Measurements from ENCODE around the gene OTOP2. TPM values are rescaled to one million over a fixed set of nuclear protein-coding genes. Genes with fewer than 3 reads are reported as not detected.

Gene OTOP2
- total and polyA plus RNA-seq, 9 of the 15 experiments (the other 6 are each of a cell fraction or from before 2014, with no cell fraction given): 0.04 to 0.36 (median 0.14) TPM; not detected in 1

GRCh38 chr17:74922694-74923537, 1.2 kb upstream of the OTOP2 start, which contains the start of gene USH1G:
TSS of gene USH1G (minus strand) at chr17:74923255. CDS start at chr17:74923073, 182 bp downstream.
- ATAC-seq (peak; percentile 80), FAIRE-seq (no peak), DNase-seq (ENCODE audit: extremely low read depth in 1 of 4, low spot score in 3 of 4) (peak; percentile 66 to 91 (median 89))
- no peaks in the 10 kb centered on the region for H4K20me1 ChIP-seq (replicated peaks; ENCODE audit: control insufficient read depth, insufficient read depth, low read length)
- no peaks in the 10 kb centered on the region for H3K9me1 ChIP-seq (ENCODE audit: control insufficient read depth, insufficient read depth, low read length)
- intact Hi-C loops (cut with micrococcal nuclease): loop anchor here (1.0 to 10.0 kb wide), 2 partner anchors 35 to 82 kb away; no protein-coding TSS in a partner anchor
- peak within 1 kb of the TSS; percentile 76 for H3K4me2 ChIP-seq (ENCODE audit: insufficient read depth, low read length)
- H3K79me2 ChIP-seq (ENCODE audit: control insufficient read depth, insufficient read depth, low read length): no peaks in the 10 kb centered on the region
- peak within 1 kb of the TSS; percentile 100 for H2AFZ ChIP-seq (ENCODE audit: low read depth, low read length)
- in situ Hi-C loops (cut with MboI): loop anchor here (5.0 kb wide), 1 partner anchor 34 kb away; no protein-coding TSS in a partner anchor
- peaks cover 9 to 30% of the 10 kb centered on the region in 2 experiments; a peak in 4 of 5 replicates for H3K27me3 ChIP-seq (ENCODE audit: control insufficient read depth in 2 of 2, insufficient read depth in 2 of 2, low read length in 2 of 2)
- peak within 1 kb of the TSS; percentile 53 for H3K4me3 ChIP-seq
- H3K36me3 ChIP-seq (ENCODE audit: control insufficient read depth, insufficient read depth, low read length): no peaks in the 10 kb centered on the region
- ChIA-PET CTCF (ENCODE audit: low intra/inter-chr PET ratio) (interaction anchor here (0.9 to 5.8 kb wide), 2 partner anchors 30 to 37 kb away, joined by 3 to 86 read pairs; no protein-coding TSS in a partner anchor), POLR2A (interaction anchor here (0.6 to 1.7 kb wide), 5 partner anchors 9 to 348 kb away, joined by 3 to 7 read pairs (median 5); partner anchors contain the start of gene MIF4GD)
- no TSS peak for BruUV-seq (replicated peaks)
- H3K9ac ChIP-seq (ENCODE audit: insufficient read depth in 1 of 2, low read depth in 2 of 2, low read length in 2 of 2): peak within 1 kb of the TSS; percentile 57 to 90; a peak in 3 of 4 replicates
- peaks cover 18 to 55% of the 10 kb centered on the region in 2 experiments for H3K4me1 ChIP-seq (replicated peaks in 1 of 2; ENCODE audit: control insufficient read depth in 2 of 2, insufficient read depth in 2 of 2, low read length in 2 of 2)
- 9% methylated on average over 40 of the region's 57 CpGs for WGBS (ENCODE audit: insufficient coverage, low coverage, missing lambda C conversion rate)
- no peaks in the 10 kb centered on the region for H3K9me3 ChIP-seq (replicated peaks; ENCODE audit: control insufficient read depth, insufficient read depth, low read depth, low read length)
- peak within 1 kb of the TSS; percentile 66; the same call in 2 of the 3 replicates for H3K27ac ChIP-seq (ENCODE audit: extremely low read depth, low read depth, low read length)
- TF ChIP-seq ZNF592 (IDR thresholded peaks at IDR 0.05) (no peak), RERE (CRISPR knock-in tag; IDR thresholded peaks at IDR 0.05; ENCODE audit: borderline replicate concordance) (no peak), ATF4 (CRISPR knock-in tag; IDR thresholded peaks at IDR 0.05) (no peak), ZSCAN29 (IDR thresholded peaks at IDR 0.05) (no peak), HNRNPH1 (optimal IDR thresholded peaks at IDR 0.05; ENCODE audit: low read depth, low read length) (no peak), PHF8 (IDR thresholded peaks at IDR 0.05; ENCODE audit: borderline replicate concordance, low read length) (peak; percentile 41; the same call in 1 of the 2 replicates), FOXM1 (IDR thresholded peaks at IDR 0.05; ENCODE audit: low read depth) (0 out of 2 replicates have a peak, but pooled peaks have one; percentile 36), FOXM1 (CRISPR knock-in tag; IDR thresholded peaks at IDR 0.05; ENCODE audit: low read depth) (no peak)
